GM18519 (cell line): Measurements from ENCODE around the gene CCKAR.

Source experiments
- ATAC-seq: cut with Tn5 transposase; IDR thresholded peaks from one replicate; pipeline ENCODE4 v1.9.1; 2021; ENCODE audit warnings: mild to moderate bottlenecking, moderate library complexity; ENCODE audit not compliant: unreplicated experiment, low FRiP score

The CCKAR gene

DNA sequence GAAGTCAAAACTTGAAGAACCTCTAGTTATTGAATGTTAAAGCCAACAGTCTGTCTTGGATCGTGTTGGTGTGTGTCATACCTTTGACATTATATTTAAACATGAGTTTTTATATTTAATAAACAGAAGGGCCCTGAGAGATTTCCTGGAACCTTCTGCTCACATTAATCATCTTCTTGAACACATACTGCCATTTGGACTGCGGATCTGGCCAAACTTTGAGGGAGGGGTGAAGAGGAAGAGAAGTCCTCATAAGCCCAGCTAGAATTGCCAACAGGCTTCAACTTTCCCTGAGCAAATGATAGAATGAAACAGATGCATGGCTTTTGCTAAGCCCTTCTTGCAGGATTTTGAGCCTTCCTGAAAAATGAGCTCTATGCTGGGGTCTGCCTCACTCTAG is 27.4 kb downstream of the CCKAR start:
- ATAC-seq = no peak

DNA sequence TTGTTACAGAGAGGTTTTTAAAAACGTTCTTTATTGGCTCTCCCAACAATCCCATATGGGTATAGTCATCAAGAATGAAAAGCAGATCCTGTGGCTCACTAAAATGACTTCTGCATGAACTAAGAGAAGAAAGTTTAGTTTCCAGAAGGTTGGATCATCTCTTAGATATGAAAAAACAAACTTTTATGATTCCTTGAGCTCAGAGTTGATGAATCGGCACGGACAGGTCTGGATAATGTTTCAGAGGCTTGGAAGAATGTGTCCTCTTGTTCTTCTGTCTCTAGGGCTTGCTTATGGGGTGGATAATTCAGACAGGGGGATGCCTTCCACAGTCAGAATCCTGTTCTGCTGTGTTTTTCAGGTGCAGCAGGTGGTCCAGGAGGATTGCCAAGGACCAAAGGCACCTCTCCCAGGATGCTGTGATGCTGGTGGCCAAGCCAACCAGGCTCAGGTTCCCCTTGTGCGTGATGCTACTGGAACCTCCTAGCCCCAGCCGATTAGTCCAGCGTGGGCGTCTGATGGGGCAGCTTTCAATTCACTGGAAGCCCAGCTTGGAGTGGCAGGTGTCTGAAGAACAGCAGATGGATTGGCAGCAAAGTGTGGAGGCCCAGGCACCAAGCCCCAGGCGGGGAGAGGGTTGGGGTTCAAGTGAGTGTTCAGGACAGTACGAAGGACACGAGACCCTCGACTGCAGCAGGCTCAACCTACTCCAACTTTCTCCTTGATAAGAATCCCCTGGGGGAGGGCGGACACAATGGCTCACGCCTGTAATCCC is 30.3 kb downstream of the CCKAR start:
- no peak for ATAC-seq

DNA sequence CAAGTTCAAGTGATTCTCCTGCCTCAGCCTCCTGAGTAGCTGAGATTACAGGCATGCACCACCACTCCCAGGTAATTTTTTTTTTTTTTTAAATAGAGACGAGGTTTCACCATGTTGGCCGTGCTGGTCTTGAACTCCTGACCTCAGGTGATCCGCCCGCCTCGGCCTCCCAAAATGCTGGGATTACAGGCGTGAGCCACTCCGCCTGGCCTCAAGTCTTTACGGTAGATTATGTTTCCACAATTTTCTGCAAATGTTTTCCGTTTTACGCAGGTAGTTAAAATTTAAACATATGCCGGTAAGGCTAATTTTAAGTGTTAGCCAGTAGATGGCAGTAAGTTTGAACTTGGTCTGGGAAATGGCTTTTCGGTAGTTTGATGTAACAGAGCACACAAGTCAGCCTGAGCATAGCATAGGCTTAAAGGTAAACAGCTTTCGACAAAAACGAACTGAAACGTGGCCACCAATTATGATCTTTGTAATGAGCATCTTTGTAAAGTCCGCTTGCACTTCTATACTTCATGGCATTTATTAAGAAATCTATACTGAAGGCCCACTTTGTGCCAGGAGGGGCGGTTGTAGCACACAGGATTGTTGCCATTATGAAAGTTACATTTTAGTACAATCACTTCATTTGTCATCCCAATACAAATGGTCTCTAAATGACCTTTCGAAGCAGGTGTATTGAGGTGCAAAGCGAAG is 31.1 kb downstream of the CCKAR start:
- peak; percentile 70 for ATAC-seq

- ATAC-seq = no peak
These were observed 32.1 kb downstream of the CCKAR start for GRCh38 chr4:26458157-26458561.

GRCh38 chr4:26457412-26457811 is 32.9 kb downstream of the CCKAR start:
- ATAC-seq = no peak

DNA sequence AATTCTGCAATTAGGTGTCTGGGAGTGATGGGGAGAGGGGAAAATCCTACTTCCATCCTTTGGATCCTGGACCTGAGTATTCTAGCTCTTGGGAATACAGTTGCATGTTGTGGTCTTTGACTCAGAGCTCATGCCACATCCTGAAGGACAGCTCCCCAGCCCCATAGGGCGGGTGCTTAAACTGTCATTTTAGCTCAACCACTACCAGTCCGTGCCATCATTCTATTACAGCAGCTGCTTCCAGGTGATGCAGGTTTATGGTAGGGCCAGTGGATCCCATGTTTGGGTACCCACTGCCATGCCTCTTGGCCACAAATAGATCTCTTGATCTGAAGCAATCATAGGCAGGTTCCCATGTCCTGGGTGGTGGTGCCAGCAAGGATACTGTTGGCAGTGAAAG is 34.7 kb downstream of the CCKAR start:
- no peak for ATAC-seq

- no peak for ATAC-seq
These were observed 35.3 kb downstream of the CCKAR start for GRCh38 chr4:26454961-26455360.

DNA sequence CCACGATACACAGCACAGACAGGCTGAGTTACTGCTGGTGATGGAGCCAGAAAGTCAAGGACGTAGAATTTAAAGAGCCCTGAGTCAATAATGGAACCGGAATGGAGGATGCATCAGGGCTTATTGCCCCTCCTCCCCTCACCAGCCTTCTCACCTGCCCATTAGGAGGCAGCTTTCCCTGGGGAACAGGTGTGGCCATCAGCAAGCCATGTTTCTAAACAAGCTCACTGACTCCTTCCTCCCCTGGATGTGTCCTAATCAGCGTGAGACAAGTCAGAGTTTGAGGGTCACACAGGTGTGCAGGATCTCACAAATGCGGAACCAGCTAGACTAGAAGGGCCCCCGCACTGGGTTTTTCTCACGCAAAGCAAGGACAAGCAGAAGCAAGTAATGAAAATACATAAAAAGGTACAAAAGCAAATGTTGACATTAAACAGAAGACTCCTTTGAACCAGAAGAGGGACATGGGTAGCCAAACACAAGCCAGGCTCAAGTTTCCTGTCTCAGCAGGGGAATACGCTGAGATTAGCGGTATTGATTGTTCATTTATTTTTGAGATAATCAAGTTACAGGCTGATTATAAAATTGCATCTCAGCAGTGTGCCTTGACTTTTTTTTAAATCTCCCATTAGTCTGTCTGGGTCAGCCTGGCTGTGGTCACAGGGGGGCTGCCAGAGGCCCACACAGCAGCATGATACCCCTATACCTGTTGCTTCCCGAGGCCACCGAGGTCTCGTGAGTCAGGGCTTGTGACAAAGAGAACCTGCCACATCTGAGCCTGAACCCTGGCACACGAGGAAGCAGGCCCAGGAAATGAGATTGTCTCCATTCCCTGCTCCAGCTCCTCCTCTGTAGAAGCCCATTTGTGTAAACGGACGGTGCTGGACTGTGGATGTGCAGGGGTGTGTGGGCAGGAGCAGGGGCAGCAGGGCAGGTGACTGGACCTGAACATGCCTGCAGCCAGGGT is 37.4 kb downstream of the CCKAR start:
- no peak for ATAC-seq

DNA sequence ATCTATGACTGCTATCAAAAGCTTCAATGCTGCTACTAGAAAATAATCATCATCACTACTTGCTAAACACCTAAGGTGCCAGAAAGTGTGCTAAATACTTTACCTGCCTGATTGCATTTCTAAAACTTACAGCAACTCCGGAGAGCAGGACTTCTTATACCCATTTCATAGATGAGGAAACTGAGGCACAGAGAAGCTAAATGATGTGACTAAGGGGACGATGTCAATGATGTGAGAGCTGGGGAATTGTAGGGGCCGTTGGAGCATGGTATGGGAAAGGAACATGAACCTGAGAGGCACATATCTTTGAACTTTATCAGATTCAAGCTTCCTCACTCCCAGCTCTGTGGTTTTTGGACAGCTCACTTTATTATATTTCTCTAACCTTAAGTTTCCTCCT is 38.7 kb downstream of the CCKAR start:
- no peak for ATAC-seq

GRCh38 chr4:26450418-26450817 is 39.9 kb downstream of the CCKAR start:
- ATAC-seq = no peak

- ATAC-seq = no peak
These were observed 42.9 kb downstream of the CCKAR start for GRCh38 chr4:26447378-26447777.

DNA sequence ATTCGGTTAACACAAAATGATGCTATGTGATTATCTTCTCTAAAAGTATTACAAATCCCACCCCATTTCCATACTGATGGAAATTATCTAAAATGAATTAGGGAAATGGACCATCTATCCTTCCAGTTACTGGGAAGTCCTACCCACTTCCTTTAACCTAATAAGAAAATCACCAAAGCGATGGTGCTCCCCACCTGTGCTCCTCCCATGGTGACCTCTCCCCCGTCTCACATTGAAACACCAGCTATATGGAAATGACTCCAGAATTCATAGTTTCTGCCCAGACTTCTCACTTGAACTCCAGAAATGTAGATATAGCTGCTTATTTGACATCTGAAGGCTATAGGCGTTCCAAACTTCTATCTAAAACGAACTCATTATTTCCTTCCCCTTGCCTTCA is 48.5 kb downstream of the CCKAR start:
- ATAC-seq = no peak

DNA sequence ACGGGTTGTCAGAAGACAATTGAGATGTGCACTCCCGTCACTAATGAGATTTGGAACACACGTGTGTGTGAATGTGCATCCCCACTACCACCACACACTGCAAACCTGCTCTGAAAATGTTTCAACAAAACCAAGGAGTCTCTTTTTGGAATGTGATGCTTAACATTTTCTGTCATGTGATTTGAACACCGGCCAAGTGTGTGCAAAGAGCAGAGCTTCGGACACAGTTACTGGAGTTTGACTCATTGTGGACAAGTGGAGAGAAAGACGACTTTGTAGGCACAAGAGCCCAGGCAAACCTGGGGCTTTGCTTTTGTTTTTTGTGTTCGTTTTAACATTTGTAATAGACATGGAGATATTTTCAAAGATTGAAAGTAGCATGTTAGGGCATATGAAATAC is 49.2 kb downstream of the CCKAR start:
- no peak for ATAC-seq

DNA sequence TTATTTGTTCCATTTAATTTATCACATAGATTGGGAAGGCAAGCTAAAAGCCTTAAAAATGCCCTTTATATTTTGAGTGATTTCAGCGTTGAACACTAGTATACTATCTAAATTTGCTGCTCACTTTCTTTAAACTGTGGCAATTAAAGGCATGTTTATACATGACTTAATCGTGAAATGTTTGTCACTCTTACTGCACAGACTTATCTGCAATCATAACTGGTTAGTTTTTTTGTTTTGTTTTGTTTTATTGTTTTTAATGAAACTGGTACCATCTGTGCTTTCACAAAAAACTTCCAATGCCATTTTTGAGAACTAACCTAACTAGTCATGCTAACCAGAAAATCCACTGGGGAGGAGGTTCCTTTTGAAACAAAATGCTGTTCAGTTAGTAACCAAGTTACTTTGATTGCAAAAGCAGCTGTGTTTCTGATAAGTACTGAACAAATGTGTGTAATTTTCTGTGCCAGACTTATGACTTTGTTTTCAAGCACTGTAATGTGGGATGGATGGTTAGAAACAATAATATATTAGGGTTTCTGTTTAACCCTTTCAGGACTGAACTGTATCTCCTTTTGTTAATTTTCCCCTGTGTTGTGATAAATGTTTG is 56.1 kb downstream of the CCKAR start:
- ATAC-seq = no peak

DNA sequence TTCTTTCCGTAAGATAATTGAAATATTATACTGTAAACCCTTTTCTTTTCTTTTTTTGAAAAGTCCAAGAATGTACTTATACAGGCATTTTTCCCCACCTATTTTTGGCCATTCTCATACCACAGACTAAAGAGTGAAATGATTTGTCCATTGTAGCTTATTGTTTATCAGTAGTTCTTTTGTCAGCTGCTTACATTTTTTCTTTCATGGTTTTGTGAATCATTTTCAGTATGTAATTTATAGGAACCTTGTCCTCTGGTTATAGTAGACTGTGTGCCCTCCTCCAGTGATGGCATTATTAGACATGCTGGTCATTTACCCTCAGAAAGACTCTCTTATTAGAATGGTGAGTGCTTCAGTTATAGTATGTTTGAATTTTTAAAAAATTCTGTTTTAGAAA is 56.7 kb downstream of the CCKAR start:
- no peak for ATAC-seq

- no peak for ATAC-seq
These were observed 57.9 kb downstream of the CCKAR start for GRCh38 chr4:26432419-26432818.

GRCh38 chr4:26431461-26432180 is 58.7 kb downstream of the CCKAR start:
- no peak for ATAC-seq
